CD4-positive, CD25-positive, alpha-beta regulatory T cell (primary cell): ENCODE measurements around the gene U2SURP. TPM values are rescaled to one million over a fixed set of nuclear protein-coding genes. Genes with fewer than 3 reads are reported as not detected.
"Not testable (repeated sequence)": the region's sequence is repeated elsewhere in the genome, so short reads cannot be mapped to it uniquely, and the experiment has no call there.

Experiments used
- ATAC-seq, 2 donors: fragments of 150-1000 bp; cut with Tn5 transposase; one replicate each; pipeline ENCODE4 v1.10.0; 2021; ENCODE audit warnings: low read depth in 2 of 2, moderate number of reproducible peaks in 2 of 2, moderate library complexity in 1 of 2
- DNase-seq, 3 donors: peaks; one replicate each; pipeline versions ENCODE4 v3.0.0 to v3.0.0-alpha.2; 2012 to 2022; ENCODE audit warnings: mixed read lengths in 1 of 3
- H3K27ac ChIP-seq: one replicate; pipeline ENCODE4 v1.7.0; 2013; ENCODE audit warnings: mild to moderate bottlenecking, low read length; ENCODE audit not compliant: insufficient read depth, poor library complexity, severe bottlenecking
- H3K27me3 ChIP-seq: one replicate; pipeline ENCODE4 v1.7.0; 2013; ENCODE audit warnings: low read length; ENCODE audit not compliant: control insufficient read depth, insufficient read depth
- H3K36me3 ChIP-seq: one replicate; pipeline ENCODE4 v1.7.0; 2013; ENCODE audit warnings: mild to moderate bottlenecking, low read length, moderate library complexity; ENCODE audit not compliant: control insufficient read depth, insufficient read depth
- H3K4me1 ChIP-seq: 2 replicates; pipeline ENCODE4 v1.7.0; 2013; ENCODE audit warnings: mild to moderate bottlenecking, low read length; ENCODE audit not compliant: insufficient read depth, control insufficient read depth, poor library complexity, severe bottlenecking
- H3K4me3 ChIP-seq: one replicate; pipeline ENCODE4 v1.7.0; 2013; ENCODE audit warnings: low read depth, mild to moderate bottlenecking, low read length, moderate library complexity
- H3K9me3 ChIP-seq, 2 experiments: 1 replicate in 1 of 2; 2 replicates in 1 of 2; pipeline ENCODE4 v1.7.0; 2013; ENCODE audit warnings: low read length in 2 of 2, mild to moderate bottlenecking in 1 of 2, moderate library complexity in 1 of 2; ENCODE audit not compliant: control insufficient read depth in 2 of 2
- H3K27ac Mint-ChIP-seq, 3 donors: one replicate each; pipeline ENCODE4 v1.8.0; 2020 to 2022; ENCODE audit warnings: mild to moderate bottlenecking in 3 of 3, mixed read lengths in 3 of 3, moderate library complexity in 2 of 3
- H3K27me3 Mint-ChIP-seq: one replicate; pipeline ENCODE4 v1.8.0; 2022; ENCODE audit warnings: mild to moderate bottlenecking, mixed read lengths
- H3K36me3 Mint-ChIP-seq: one replicate; pipeline ENCODE4 v1.8.0; 2020; ENCODE audit warnings: mixed read lengths
- H3K4me1 Mint-ChIP-seq, 4 donors: one replicate each; pipeline ENCODE4 v1.8.0; 2020 to 2022; ENCODE audit warnings: mixed read lengths in 4 of 4, mild to moderate bottlenecking in 1 of 4
- H3K4me3 Mint-ChIP-seq, 4 donors: one replicate each; pipeline ENCODE4 v1.8.0; 2020 to 2022; ENCODE audit warnings: mild to moderate bottlenecking in 4 of 4, mixed read lengths in 4 of 4, moderate library complexity in 3 of 4
- H3K9me3 Mint-ChIP-seq, 7 donors: one replicate each; pipeline ENCODE4 v1.8.0; 2020 to 2022; ENCODE audit warnings: mixed read lengths in 7 of 7, mild to moderate bottlenecking in 3 of 7, moderate library complexity in 2 of 7
- polyA plus RNA-seq, 4 donors: library from polyadenylated mRNA; unstranded; fragments of 300-500 nt; fragmentation: Illumina TruSeq; gene quantifications; one replicate each; pipeline ENCODE4 v1.2.3, GENCODE V29; 2021
- total RNA-seq: library from RNA; stranded (reverse); gene quantifications from one replicate; pipeline ENCODE4 v1.2.3, GENCODE V29; 2022

The U2SURP gene
- total and polyA plus RNA-seq, 5 donors from 2014 or later = 94.2 to 175 (median 116) TPM

DNA sequence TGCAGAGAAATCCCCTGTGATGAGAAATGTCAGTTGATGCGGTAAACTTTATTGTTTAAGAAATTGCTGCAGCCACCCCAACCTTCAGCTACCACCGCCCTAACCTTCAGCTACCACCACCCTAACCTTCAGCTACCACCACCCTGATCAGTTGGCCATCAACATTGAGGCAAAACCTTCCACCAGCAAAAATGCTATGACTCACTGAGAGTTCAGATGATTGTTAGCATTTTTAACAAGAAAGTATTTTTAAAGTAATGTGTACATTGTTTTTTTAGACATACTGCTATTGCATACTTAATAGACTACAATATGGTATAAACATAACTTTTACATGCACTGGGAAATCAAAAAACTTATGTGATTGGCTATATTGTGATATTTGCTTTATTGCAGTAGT is 30.0 kb downstream of the U2SURP start:
- no peaks in the 10 kb centered on the region for H3K27me3 ChIP-seq
- peaks cover 47% of the 10 kb centered on the region for H3K36me3 Mint-ChIP-seq
- peaks cover 4% of the 10 kb centered on the region for H3K4me1 ChIP-seq
- peaks cover 0 to 2% (median 0%) of the 10 kb centered on the region in 7 donors for H3K9me3 Mint-ChIP-seq
- H3K4me3 ChIP-seq = no peak overlapping the region
- H3K27ac ChIP-seq = no peak overlapping the region
- no peak overlapping the region for H3K4me3 Mint-ChIP-seq
- H3K9me3 ChIP-seq = no peaks in the 10 kb centered on the region
- H3K27me3 Mint-ChIP-seq = no peaks in the 10 kb centered on the region
- H3K4me1 Mint-ChIP-seq = peaks cover 1 to 12% (median 9%) of the 10 kb centered on the region in 4 donors
- ATAC-seq (no peak), DNase-seq (no peak)
- peaks cover 76% of the 10 kb centered on the region for H3K36me3 ChIP-seq
- no peak overlapping the region for H3K27ac Mint-ChIP-seq

DNA sequence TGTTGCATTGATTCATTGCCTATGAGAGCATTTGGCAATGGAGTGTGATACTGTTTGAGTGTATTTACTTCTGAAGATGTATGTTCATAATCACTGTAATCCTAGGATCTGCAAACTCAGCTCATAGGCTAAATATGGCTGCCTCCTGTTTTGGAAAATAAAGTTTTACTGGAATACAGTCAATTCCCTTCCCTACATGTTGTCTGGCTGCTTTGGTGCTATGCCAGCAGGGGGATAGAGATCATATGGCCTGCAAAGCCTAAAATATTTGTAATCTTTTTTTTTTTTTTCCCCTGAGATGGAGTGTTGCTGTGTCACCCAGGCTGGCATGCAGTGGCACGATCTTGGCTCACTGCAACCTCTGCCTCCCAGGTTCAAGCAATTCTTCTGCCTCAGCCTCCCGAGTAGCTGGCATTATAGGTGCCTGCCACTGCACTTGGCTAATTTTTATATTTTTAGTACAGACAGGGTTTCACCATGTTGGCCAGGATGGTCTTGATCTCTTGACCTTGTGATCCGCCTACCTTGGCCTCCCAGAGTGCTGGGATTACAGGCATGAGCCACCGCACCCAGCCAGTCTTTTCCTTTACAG is 30.5 kb downstream of the U2SURP start:
- H3K9me3 Mint-ChIP-seq, DNase-seq, H3K4me3 Mint-ChIP-seq, H3K27me3 Mint-ChIP-seq, H3K9me3 ChIP-seq, H3K4me1 ChIP-seq, H3K27ac ChIP-seq, H3K4me3 ChIP-seq, H3K27ac Mint-ChIP-seq, ATAC-seq, H3K27me3 ChIP-seq: not testable (repeated sequence)
- Mint-ChIP-seq H3K4me1 (peaks cover 7 to 18% (median 14%) of the 10 kb centered on the region in 4 donors), H3K36me3 (peaks cover 48% of the 10 kb centered on the region)
- peaks cover 76% of the 10 kb centered on the region for H3K36me3 ChIP-seq

DNA sequence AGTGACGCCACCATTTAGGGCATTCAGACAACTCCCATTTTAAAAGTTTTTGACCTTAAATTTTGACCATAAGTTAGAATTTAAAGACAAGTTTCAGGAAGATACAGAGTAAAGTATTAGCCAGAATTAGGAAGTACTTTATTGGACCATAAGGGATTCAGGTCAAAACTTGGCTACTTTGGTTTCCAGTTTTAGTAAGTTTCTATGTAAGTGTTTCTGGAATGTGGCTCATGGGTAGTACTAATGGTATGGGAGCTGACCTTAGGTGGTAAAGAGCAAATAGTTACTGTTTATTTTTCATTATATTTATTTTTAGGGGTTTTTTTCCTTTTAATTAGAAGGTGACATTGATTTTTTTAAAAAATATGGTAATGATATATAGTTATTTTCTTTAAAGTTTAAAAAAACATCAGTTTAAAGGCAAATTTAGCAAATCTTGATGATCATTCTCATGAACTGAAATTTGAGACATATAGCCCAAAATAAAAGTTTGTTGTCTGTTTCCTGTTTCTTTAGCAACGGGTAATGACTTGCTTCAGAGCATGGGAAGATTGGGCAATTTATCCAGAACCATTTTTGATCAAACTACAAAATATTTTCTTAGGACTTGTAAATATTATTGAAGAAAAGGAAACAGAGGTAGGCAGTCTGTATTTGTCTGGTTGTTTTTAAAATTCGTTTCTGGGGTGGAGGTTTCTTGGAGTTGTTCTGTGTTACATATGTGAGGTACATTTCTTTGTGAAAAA is 34.3 kb downstream of the U2SURP start:
- peak overlapping the region in 2 of 4 donors; percentile 2 to 17 for H3K4me3 Mint-ChIP-seq
- H3K4me1 ChIP-seq = peaks cover 8% of the 10 kb centered on the region
- no peaks in the 10 kb centered on the region for H3K9me3 Mint-ChIP-seq
- peaks cover 16 to 21% (median 20%) of the 10 kb centered on the region in 4 donors for H3K4me1 Mint-ChIP-seq
- H3K9me3 ChIP-seq = no peaks in the 10 kb centered on the region
- H3K27me3 Mint-ChIP-seq = no peaks in the 10 kb centered on the region
- H3K27ac Mint-ChIP-seq = peak overlapping the region in 2 of 3 donors; percentile 22 to 76
- peaks cover 28% of the 10 kb centered on the region for H3K36me3 Mint-ChIP-seq
- peak overlapping the region; percentile 68 for H3K27ac ChIP-seq
- H3K27me3 ChIP-seq = no peaks in the 10 kb centered on the region
- peak overlapping the region; percentile 63 for H3K4me3 ChIP-seq
- no peak for DNase-seq
- peaks cover 59% of the 10 kb centered on the region for H3K36me3 ChIP-seq
- ATAC-seq = no peak

DNA sequence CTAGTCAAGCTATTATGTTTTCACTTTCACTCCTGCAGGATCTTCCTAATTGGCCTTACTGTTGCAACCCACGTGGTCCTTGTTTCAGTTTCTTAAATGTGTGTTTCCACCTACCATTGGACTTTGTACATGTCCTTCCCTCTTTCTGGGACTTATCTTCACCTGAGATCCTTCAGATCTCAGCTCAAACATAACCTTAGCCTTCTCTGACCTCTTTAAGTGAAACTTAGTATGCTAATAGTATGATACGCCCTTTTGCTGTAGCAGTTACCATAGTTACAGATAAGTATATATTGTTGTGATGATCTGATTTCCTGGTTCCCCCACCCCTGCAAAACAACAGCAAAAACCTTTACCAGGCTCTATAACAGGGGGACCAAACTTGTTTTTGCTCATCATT is 35.2 kb downstream of the U2SURP start:
- Histone ChIP-seq H3K9me3 (no peaks in the 10 kb centered on the region), H3K4me3 (peak overlapping the region; percentile 63), H3K27me3 (no peaks in the 10 kb centered on the region), H3K27ac (peak overlapping the region; percentile 68), H3K4me1 (peaks cover 8% of the 10 kb centered on the region), H3K36me3 (peaks cover 54% of the 10 kb centered on the region)
- Mint-ChIP-seq H3K4me1 (peaks cover 14 to 21% (median 19%) of the 10 kb centered on the region in 4 donors), H3K9me3 (no peaks in the 10 kb centered on the region), H3K27me3 (no peaks in the 10 kb centered on the region), H3K27ac (peak overlapping the region; percentile 22 to 95 (median 86)), H3K4me3 (peak overlapping the region; percentile 12 to 57 (median 32)), H3K36me3 (peaks cover 21% of the 10 kb centered on the region)
- DNase-seq (peak; percentile 7 to 54 (median 45)), ATAC-seq (peak; percentile 73 to 83)

DNA sequence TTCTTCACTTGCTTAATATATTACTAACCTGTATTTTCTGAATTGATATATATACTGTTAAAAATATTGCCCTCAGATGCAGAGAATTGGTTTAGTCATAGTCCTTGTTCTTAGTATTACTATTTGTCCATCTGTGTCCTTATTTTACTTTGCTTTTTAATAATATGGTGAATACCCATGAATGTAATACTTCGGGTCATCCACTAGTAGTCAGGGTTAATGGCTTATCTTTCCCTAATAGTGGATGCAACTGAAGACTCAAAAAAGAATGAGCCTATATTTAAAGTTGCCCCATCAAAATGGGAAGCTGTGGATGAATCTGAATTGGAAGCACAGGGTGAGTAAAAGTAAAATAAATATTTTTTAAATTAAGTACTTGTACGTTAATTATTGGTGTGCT is 36.5 kb downstream of the U2SURP start:
- H3K27ac ChIP-seq = no peak overlapping the region
- H3K4me1 ChIP-seq = peaks cover 8% of the 10 kb centered on the region
- H3K27me3 Mint-ChIP-seq = no peaks in the 10 kb centered on the region
- H3K4me3 ChIP-seq = no peak overlapping the region
- H3K9me3 ChIP-seq = no peaks in the 10 kb centered on the region
- H3K36me3 Mint-ChIP-seq = peaks cover 21% of the 10 kb centered on the region
- no peak overlapping the region for H3K27ac Mint-ChIP-seq
- H3K9me3 Mint-ChIP-seq = no peaks in the 10 kb centered on the region
- H3K36me3 ChIP-seq = peaks cover 54% of the 10 kb centered on the region
- no peaks in the 10 kb centered on the region for H3K27me3 ChIP-seq
- peaks cover 16 to 20% (median 18%) of the 10 kb centered on the region in 4 donors for H3K4me1 Mint-ChIP-seq
- ATAC-seq (no peak), DNase-seq (no peak)
- no peak overlapping the region for H3K4me3 Mint-ChIP-seq

DNA sequence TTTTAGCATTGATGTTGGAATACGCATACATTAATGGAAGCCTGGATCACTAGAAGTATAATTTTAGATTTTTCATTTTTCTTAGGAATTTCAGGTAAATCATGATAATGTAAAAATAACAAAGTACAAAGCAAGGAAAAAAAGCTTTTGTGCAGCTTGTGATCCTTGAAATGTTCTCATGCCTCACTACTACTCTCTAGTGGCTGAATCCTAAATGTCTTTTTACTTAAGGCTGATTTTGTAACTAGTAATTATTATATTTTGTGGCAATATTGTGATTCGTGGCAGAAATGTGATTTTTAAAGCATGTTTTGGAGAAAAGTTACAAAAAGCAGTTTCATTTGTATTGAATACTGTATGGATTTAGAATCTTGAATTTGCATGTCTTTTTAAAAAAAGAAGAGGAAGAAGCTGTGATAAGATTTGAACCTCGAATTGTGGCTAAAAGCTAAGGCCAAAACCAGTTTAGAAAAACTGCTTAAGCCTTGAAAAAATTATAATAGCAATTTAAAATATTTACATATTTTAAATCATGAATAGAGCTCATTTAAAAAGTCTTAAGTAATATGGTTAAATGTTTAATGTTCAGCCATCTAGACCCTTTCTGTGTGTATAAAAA is 39.0 kb downstream of the U2SURP start:
- no peak for ATAC-seq
- Mint-ChIP-seq H3K4me1 (peaks cover 12 to 20% (median 16%) of the 10 kb centered on the region in 4 donors), H3K4me3 (no peak overlapping the region), H3K36me3 (peaks cover 21% of the 10 kb centered on the region), H3K27me3 (no peaks in the 10 kb centered on the region), H3K27ac (no peak overlapping the region), H3K9me3 (peaks cover 0 to 2% (median 0%) of the 10 kb centered on the region in 7 donors)
- DNase-seq = peak in 1 of 3 donors; percentile 40
- Histone ChIP-seq H3K36me3 (peaks cover 63% of the 10 kb centered on the region), H3K4me1 (peaks cover 8% of the 10 kb centered on the region), H3K27me3 (no peaks in the 10 kb centered on the region), H3K27ac (no peak overlapping the region), H3K4me3 (no peak overlapping the region), H3K9me3 (no peaks in the 10 kb centered on the region)

DNA sequence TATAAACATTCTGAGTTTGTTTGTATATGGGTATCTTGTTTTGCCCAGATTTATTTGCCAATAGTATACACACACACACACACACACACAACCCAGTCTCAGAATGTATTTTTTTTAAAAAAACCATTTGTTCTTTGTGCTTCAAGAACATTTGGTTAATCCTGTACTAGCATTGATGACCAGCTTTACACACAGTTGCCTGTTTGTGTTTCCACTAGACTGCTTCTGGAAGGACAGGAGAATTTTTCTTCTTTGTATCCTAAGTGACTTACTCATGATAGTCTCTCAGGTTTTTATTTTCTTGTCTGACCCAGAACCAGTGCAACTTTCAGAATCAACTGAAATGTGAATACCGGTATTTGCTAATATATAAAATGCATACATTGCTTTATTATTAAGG is 40.5 kb downstream of the U2SURP start:
- no peaks in the 10 kb centered on the region for H3K27me3 Mint-ChIP-seq
- Histone ChIP-seq H3K4me1 (no peaks in the 10 kb centered on the region), H3K27me3 (no peaks in the 10 kb centered on the region), H3K4me3 (no peak overlapping the region), H3K27ac (no peak overlapping the region), H3K9me3 (no peaks in the 10 kb centered on the region), H3K36me3 (peaks cover 61% of the 10 kb centered on the region)
- peaks cover 24% of the 10 kb centered on the region for H3K36me3 Mint-ChIP-seq
- peaks cover 0 to 2% (median 0%) of the 10 kb centered on the region in 7 donors for H3K9me3 Mint-ChIP-seq
- peaks cover 3 to 12% (median 6%) of the 10 kb centered on the region in 4 donors for H3K4me1 Mint-ChIP-seq
- DNase-seq (no peak), ATAC-seq (no peak)
- H3K27ac Mint-ChIP-seq = no peak overlapping the region
- no peak overlapping the region for H3K4me3 Mint-ChIP-seq
